OCI-LY7 (cell line): ENCODE data around the gene PLEK2.

ENCODE experiments used
- CTCF ChIP-seq: fragments of 200-600 bp; sonication (generic); conservative IDR thresholded peaks from 2 replicates; pipeline ENCODE4 v1.5.1; 2014; ENCODE audit warnings: mild to moderate bottlenecking, antibody characterized with exemption, low read length, moderate library complexity, mixed read lengths
- EZH2phosphoT487 ChIP-seq: fragments of 200-600 bp; sonication (generic); IDR thresholded peaks from 2 replicates; pipeline ENCODE4 v1.6.1; 2018; ENCODE audit warnings: low read depth, borderline replicate concordance, mild to moderate bottlenecking, mixed run types, antibody characterized with exemption, low read length, moderate library complexity, mixed read lengths

- TF ChIP-seq CTCF (no peak), EZH2phosphoT487 (no peak)
These were observed 44.8 kb upstream of the PLEK2 start for GRCh38 chr14:67456732-67457131.
